ENCODE results near the gene TTYH3.

- TF ChIP-seq CTCF (IDR thresholded peaks at IDR 0.05): no peak
- TF ChIP-seq EP300 (IDR thresholded peaks at IDR 0.05): no peak
Observed at GRCh38 chr7:2684501-2684900, 52.7 kb downstream of the TTYH3 start.

Data from ovary (tissue), 3 donors.